ENCODE data around the gene SORCS1. TPM values are rescaled to one million over a fixed set of nuclear protein-coding genes. Genes with fewer than 3 reads are reported as not detected.

The SORCS1 gene
- total and polyA plus RNA-seq, 2 donors (not counting 1 experiment from before 2014, with no cell fraction given), result under 0.01 to 0.01 TPM

GRCh38 chr10:107118866-107119265, 45.6 kb downstream of the SORCS1 start:
- no peak overlapping the region for H2AFZ ChIP-seq (ENCODE audit: low read length)
- H3K4me2 ChIP-seq (ENCODE audit: extremely low read depth, insufficient read depth, low read length), result no peak overlapping the region
- no peaks in the 10 kb centered on the region for H3K27me3 ChIP-seq (ENCODE audit: control insufficient read depth, insufficient read depth, low read length)
- DNase-seq (ENCODE audit: low read depth in 2 of 2), result no peak
- no peaks in the 10 kb centered on the region for H3K36me3 ChIP-seq (ENCODE audit: control insufficient read depth, insufficient read depth, low read length)
- H3K4me1 ChIP-seq (ENCODE audit: control insufficient read depth, extremely low read depth, insufficient read depth, low read length), result no peaks in the 10 kb centered on the region
- no peak overlapping the region for H3K9ac ChIP-seq (ENCODE audit: insufficient read depth, low read length)
- no peaks in the 10 kb centered on the region for H4K20me1 ChIP-seq (ENCODE audit: control insufficient read depth, extremely low read depth, insufficient read depth, low read length)
- no peak overlapping the region for H3K4me3 ChIP-seq (replicated peaks in 1 of 4; ENCODE audit: control extremely low read depth in 1 of 4, insufficient read depth in 1 of 4, low read depth in 3 of 4, low read length in 4 of 4)
- TF ChIP-seq EZH2 (IDR thresholded peaks at IDR 0.05; ENCODE audit: low read length, missing control alignments) (no peak), CTCF (conservative IDR thresholded peaks at IDR 0.05 in 1 of 2, IDR thresholded peaks at IDR 0.05 in 1 of 2; ENCODE audit: low read depth in 1 of 2, low read length in 2 of 2) (no peak)
- H3K79me2 ChIP-seq (ENCODE audit: control insufficient read depth, insufficient read depth, low read length), result no peaks in the 10 kb centered on the region
- no peaks in the 10 kb centered on the region for H3K9me3 ChIP-seq (ENCODE audit: control insufficient read depth, insufficient read depth, low read depth, low read length)
- no peak overlapping the region for H3K27ac ChIP-seq (ENCODE audit: insufficient read depth, low read length)

- no peak overlapping the region for H3K27ac ChIP-seq (ENCODE audit: insufficient read depth, low read length)
- no peak for DNase-seq (ENCODE audit: low read depth in 2 of 2)
- no peaks in the 10 kb centered on the region for H3K4me1 ChIP-seq (ENCODE audit: control insufficient read depth, extremely low read depth, insufficient read depth, low read length)
- no peaks in the 10 kb centered on the region for H3K27me3 ChIP-seq (ENCODE audit: control insufficient read depth, insufficient read depth, low read length)
- no peaks in the 10 kb centered on the region for H3K36me3 ChIP-seq (ENCODE audit: control insufficient read depth, insufficient read depth, low read length)
- no peaks in the 10 kb centered on the region for H3K79me2 ChIP-seq (ENCODE audit: control insufficient read depth, insufficient read depth, low read length)
- H3K4me2 ChIP-seq (ENCODE audit: extremely low read depth, insufficient read depth, low read length), result no peak overlapping the region
- H3K9me3 ChIP-seq (ENCODE audit: control insufficient read depth, insufficient read depth, low read depth, low read length), result no peaks in the 10 kb centered on the region
- no peaks in the 10 kb centered on the region for H4K20me1 ChIP-seq (ENCODE audit: control insufficient read depth, extremely low read depth, insufficient read depth, low read length)
- no peak overlapping the region for H3K4me3 ChIP-seq (replicated peaks in 1 of 4; ENCODE audit: control extremely low read depth in 1 of 4, insufficient read depth in 1 of 4, low read depth in 3 of 4, low read length in 4 of 4)
- H2AFZ ChIP-seq (ENCODE audit: low read length), result no peak overlapping the region
- TF ChIP-seq EZH2 (IDR thresholded peaks at IDR 0.05; ENCODE audit: low read length, missing control alignments), result no peak
- no peak for TF ChIP-seq CTCF (conservative IDR thresholded peaks at IDR 0.05 in 1 of 2, IDR thresholded peaks at IDR 0.05 in 1 of 2; ENCODE audit: low read depth in 1 of 2, low read length in 2 of 2)
- no peak overlapping the region for H3K9ac ChIP-seq (ENCODE audit: insufficient read depth, low read length)
Measured at GRCh38 chr10:107104026-107104652, 60.4 kb downstream of the SORCS1 start.

GRCh38 chr10:107103174-107104025, 61.1 kb downstream of the SORCS1 start:
- no peaks in the 10 kb centered on the region for H3K36me3 ChIP-seq (ENCODE audit: control insufficient read depth, insufficient read depth, low read length)
- H3K79me2 ChIP-seq (ENCODE audit: control insufficient read depth, insufficient read depth, low read length), result no peaks in the 10 kb centered on the region
- H3K4me3 ChIP-seq (replicated peaks in 1 of 4; ENCODE audit: control extremely low read depth in 1 of 4, insufficient read depth in 1 of 4, low read depth in 3 of 4, low read length in 4 of 4), result no peak overlapping the region
- no peak overlapping the region for H2AFZ ChIP-seq (ENCODE audit: low read length)
- no peak overlapping the region for H3K4me2 ChIP-seq (ENCODE audit: extremely low read depth, insufficient read depth, low read length)
- no peaks in the 10 kb centered on the region for H4K20me1 ChIP-seq (ENCODE audit: control insufficient read depth, extremely low read depth, insufficient read depth, low read length)
- no peaks in the 10 kb centered on the region for H3K27me3 ChIP-seq (ENCODE audit: control insufficient read depth, insufficient read depth, low read length)
- H3K9me3 ChIP-seq (ENCODE audit: control insufficient read depth, insufficient read depth, low read depth, low read length), result no peaks in the 10 kb centered on the region
- no peak for TF ChIP-seq CTCF (conservative IDR thresholded peaks at IDR 0.05 in 1 of 2, IDR thresholded peaks at IDR 0.05 in 1 of 2; ENCODE audit: low read depth in 1 of 2, low read length in 2 of 2)
- no peak for TF ChIP-seq EZH2 (IDR thresholded peaks at IDR 0.05; ENCODE audit: low read length, missing control alignments)
- no peak for DNase-seq (ENCODE audit: low read depth in 2 of 2)
- no peak overlapping the region for H3K27ac ChIP-seq (ENCODE audit: insufficient read depth, low read length)
- H3K9ac ChIP-seq (ENCODE audit: insufficient read depth, low read length), result no peak overlapping the region
- no peaks in the 10 kb centered on the region for H3K4me1 ChIP-seq (ENCODE audit: control insufficient read depth, extremely low read depth, insufficient read depth, low read length)
